GM18502 (cell line): ENCODE measurements around the gene ANKRD63.

Experiments used
- ATAC-seq: cut with Tn5 transposase; IDR thresholded peaks from one replicate; pipeline ENCODE4 v1.9.1; 2021; ENCODE audit warnings: mild to moderate bottlenecking; ENCODE audit not compliant: unreplicated experiment, poor library complexity

ANKRD63 gene

GRCh38 chr15:40264321-40265153 lies 18.3 kb downstream of the ANKRD63 start:
- no peak for ATAC-seq

- ATAC-seq = no peak
These were observed 19.7 kb downstream of the ANKRD63 start for GRCh38 chr15:40263024-40263754.

GRCh38 chr15:40259021-40259420 lies 23.8 kb downstream of the ANKRD63 start:
- ATAC-seq = no peak

- ATAC-seq = no peak
These were observed 24.3 kb downstream of the ANKRD63 start for GRCh38 chr15:40258544-40258943.

- ATAC-seq = no peak
These were observed 25.0 kb downstream of the ANKRD63 start for GRCh38 chr15:40257656-40258450.

GRCh38 chr15:40256638-40257235 lies 26.1 kb downstream of the ANKRD63 start:
- no peak for ATAC-seq

GRCh38 chr15:40255033-40255432 lies 27.8 kb downstream of the ANKRD63 start:
- no peak for ATAC-seq

GRCh38 chr15:40254452-40254851 lies 28.4 kb downstream of the ANKRD63 start:
- no peak for ATAC-seq

GRCh38 chr15:40253167-40253790 lies 29.6 kb downstream of the ANKRD63 start:
- no peak for ATAC-seq

- no peak for ATAC-seq
These were observed 30.3 kb downstream of the ANKRD63 start for GRCh38 chr15:40252438-40253166.

- ATAC-seq = no peak
These were observed 30.8 kb downstream of the ANKRD63 start for GRCh38 chr15:40252141-40252437.

- ATAC-seq = no peak
These were observed 31.3 kb downstream of the ANKRD63 start for GRCh38 chr15:40251486-40252140.

- no peak for ATAC-seq
These were observed 31.9 kb downstream of the ANKRD63 start for GRCh38 chr15:40250771-40251483.

GRCh38 chr15:40250304-40250656 lies 32.6 kb downstream of the ANKRD63 start:
- no peak for ATAC-seq

- ATAC-seq = no peak
These were observed 33.2 kb downstream of the ANKRD63 start for GRCh38 chr15:40249477-40250303.

GRCh38 chr15:40248006-40248783 lies 34.7 kb downstream of the ANKRD63 start:
- no peak for ATAC-seq

GRCh38 chr15:40247406-40247971 lies 35.4 kb downstream of the ANKRD63 start:
- ATAC-seq = no peak
